ENCODE results near the gene ITGA4. TPM values are rescaled to one million over a fixed set of nuclear protein-coding genes. Genes with fewer than 3 reads are reported as not detected.

ITGA4 gene
- polyA plus RNA-seq, 1 donor: 14.9 TPM

GRCh38 chr2:181540421-181540820, 83.2 kb downstream of the ITGA4 start:
- H3K9me3 ChIP-seq (ENCODE audit: control insufficient read depth, low read depth, low read length): no peaks in the 10 kb centered on the region
- no peak for DNase-seq
- 93% methylated on average over 3 of the region's 4 CpGs for WGBS (ENCODE audit: insufficient coverage, low lambda C conversion rate)
- H3K4me3 ChIP-seq (ENCODE audit: low read length): no peak overlapping the region
- no peaks in the 10 kb centered on the region for H3K36me3 ChIP-seq (ENCODE audit: control insufficient read depth, insufficient read depth, low read length)
- H3K27me3 ChIP-seq (ENCODE audit: control insufficient read depth, insufficient read depth, low read length): no peaks in the 10 kb centered on the region
- no peak overlapping the region for H3K27ac ChIP-seq (ENCODE audit: low read length)
- no peaks in the 10 kb centered on the region for H3K4me1 ChIP-seq (ENCODE audit: control insufficient read depth, insufficient read depth, low read length)

DNA sequence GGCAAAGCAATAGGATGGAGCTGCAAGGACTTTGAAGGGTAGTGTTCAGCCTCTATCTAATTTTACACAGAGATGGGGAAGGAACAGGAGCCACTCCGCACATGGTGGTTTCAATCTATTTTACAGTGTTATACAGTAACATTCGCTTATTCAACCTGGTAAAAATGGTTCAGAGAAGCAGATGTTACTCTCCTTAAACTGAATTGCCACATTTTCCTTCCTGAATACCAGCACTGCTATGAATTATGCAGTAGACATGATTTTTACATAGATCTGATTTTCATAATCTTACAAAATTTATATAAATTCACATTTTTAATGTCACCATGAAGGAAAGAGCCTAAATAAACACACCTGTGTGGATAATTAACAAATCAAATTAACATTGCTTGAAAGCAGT, 85.0 kb downstream of the ITGA4 start:
- WGBS (ENCODE audit: insufficient coverage, low lambda C conversion rate): 80% methylated on average over 1 of the region's 2 CpGs
- Histone ChIP-seq H3K4me3 (ENCODE audit: low read length) (no peak overlapping the region), H3K9me3 (ENCODE audit: control insufficient read depth, low read depth, low read length) (no peaks in the 10 kb centered on the region), H3K27me3 (ENCODE audit: control insufficient read depth, insufficient read depth, low read length) (no peaks in the 10 kb centered on the region), H3K36me3 (ENCODE audit: control insufficient read depth, insufficient read depth, low read length) (no peaks in the 10 kb centered on the region), H3K27ac (ENCODE audit: low read length) (no peak overlapping the region), H3K4me1 (ENCODE audit: control insufficient read depth, insufficient read depth, low read length) (no peaks in the 10 kb centered on the region)
- DNase-seq: no peak

- WGBS (ENCODE audit: insufficient coverage, low lambda C conversion rate): 20% methylated on average over 1 of the region's 3 CpGs
- Histone ChIP-seq H3K27ac (ENCODE audit: low read length) (no peak overlapping the region), H3K27me3 (ENCODE audit: control insufficient read depth, insufficient read depth, low read length) (no peaks in the 10 kb centered on the region), H3K36me3 (ENCODE audit: control insufficient read depth, insufficient read depth, low read length) (no peaks in the 10 kb centered on the region), H3K4me3 (ENCODE audit: low read length) (no peak overlapping the region), H3K4me1 (ENCODE audit: control insufficient read depth, insufficient read depth, low read length) (no peaks in the 10 kb centered on the region), H3K9me3 (ENCODE audit: control insufficient read depth, low read depth, low read length) (no peaks in the 10 kb centered on the region)
- DNase-seq: no peak
Observed at GRCh38 chr2:181546086-181546485, 88.9 kb downstream of the ITGA4 start.

GRCh38 chr2:181552808-181553207, 95.6 kb downstream of the ITGA4 start:
- H3K36me3 ChIP-seq (ENCODE audit: control insufficient read depth, insufficient read depth, low read length): no peaks in the 10 kb centered on the region
- no CpG with 5 or more reads among the region's 1 CpG for WGBS (ENCODE audit: insufficient coverage, low lambda C conversion rate)
- DNase-seq: no peak

GRCh38 chr2:181553244-181553643, 96.1 kb downstream of the ITGA4 start:
- no peaks in the 10 kb centered on the region for H3K36me3 ChIP-seq (ENCODE audit: control insufficient read depth, insufficient read depth, low read length)
- no peak overlapping the region for H3K4me3 ChIP-seq (ENCODE audit: low read length)
- 100% methylated on average over 1 of the region's 2 CpGs for WGBS (ENCODE audit: insufficient coverage, low lambda C conversion rate)
- H3K27me3 ChIP-seq (ENCODE audit: control insufficient read depth, insufficient read depth, low read length): no peaks in the 10 kb centered on the region
- no peaks in the 10 kb centered on the region for H3K9me3 ChIP-seq (ENCODE audit: control insufficient read depth, low read depth, low read length)
- DNase-seq: no peak
- H3K4me1 ChIP-seq (ENCODE audit: control insufficient read depth, insufficient read depth, low read length): no peaks in the 10 kb centered on the region
- no peak overlapping the region for H3K27ac ChIP-seq (ENCODE audit: low read length)

More at GRCh38 chr2:181552808-181553207, 95.6 kb downstream of the ITGA4 start:
- Histone ChIP-seq H3K4me3 (ENCODE audit: low read length) (no peak overlapping the region), H3K27ac (ENCODE audit: low read length) (no peak overlapping the region), H3K27me3 (ENCODE audit: control insufficient read depth, insufficient read depth, low read length) (no peaks in the 10 kb centered on the region), H3K9me3 (ENCODE audit: control insufficient read depth, low read depth, low read length) (no peaks in the 10 kb centered on the region), H3K4me1 (ENCODE audit: control insufficient read depth, insufficient read depth, low read length) (no peaks in the 10 kb centered on the region)

GRCh38 chr2:181554061-181554830, 97.1 kb downstream of the ITGA4 start:
- H3K4me1 ChIP-seq (ENCODE audit: control insufficient read depth, insufficient read depth, low read length): no peaks in the 10 kb centered on the region
- WGBS (ENCODE audit: insufficient coverage, low lambda C conversion rate): 92% methylated on average over 2 of the region's 2 CpGs
- H3K4me3 ChIP-seq (ENCODE audit: low read length): no peak overlapping the region
- H3K36me3 ChIP-seq (ENCODE audit: control insufficient read depth, insufficient read depth, low read length): no peaks in the 10 kb centered on the region
- no peak overlapping the region for H3K27ac ChIP-seq (ENCODE audit: low read length)
- DNase-seq: no peak
- no peaks in the 10 kb centered on the region for H3K27me3 ChIP-seq (ENCODE audit: control insufficient read depth, insufficient read depth, low read length)
- H3K9me3 ChIP-seq (ENCODE audit: control insufficient read depth, low read depth, low read length): no peaks in the 10 kb centered on the region

GRCh38 chr2:181558371-181558770, 101.2 kb downstream of the ITGA4 start:
- no peak for DNase-seq
- H3K4me1 ChIP-seq (ENCODE audit: control insufficient read depth, insufficient read depth, low read length): no peaks in the 10 kb centered on the region
- 80% methylated on average over 1 of the region's 2 CpGs for WGBS (ENCODE audit: insufficient coverage, low lambda C conversion rate)
- no peaks in the 10 kb centered on the region for H3K36me3 ChIP-seq (ENCODE audit: control insufficient read depth, insufficient read depth, low read length)
- no peak overlapping the region for H3K27ac ChIP-seq (ENCODE audit: low read length)
- no peak overlapping the region for H3K4me3 ChIP-seq (ENCODE audit: low read length)
- no peaks in the 10 kb centered on the region for H3K27me3 ChIP-seq (ENCODE audit: control insufficient read depth, insufficient read depth, low read length)
- H3K9me3 ChIP-seq (ENCODE audit: control insufficient read depth, low read depth, low read length): no peaks in the 10 kb centered on the region

GRCh38 chr2:181563101-181563692, 106.0 kb downstream of the ITGA4 start:
- Histone ChIP-seq H3K36me3 (ENCODE audit: control insufficient read depth, insufficient read depth, low read length) (no peaks in the 10 kb centered on the region), H3K27me3 (ENCODE audit: control insufficient read depth, insufficient read depth, low read length) (no peaks in the 10 kb centered on the region), H3K9me3 (ENCODE audit: control insufficient read depth, low read depth, low read length) (no peaks in the 10 kb centered on the region), H3K27ac (ENCODE audit: low read length) (no peak overlapping the region), H3K4me1 (ENCODE audit: control insufficient read depth, insufficient read depth, low read length) (no peaks in the 10 kb centered on the region), H3K4me3 (ENCODE audit: low read length) (no peak overlapping the region)
- no CpG with 5 or more reads among the region's 1 CpG for WGBS (ENCODE audit: insufficient coverage, low lambda C conversion rate)
- DNase-seq: no peak

DNA sequence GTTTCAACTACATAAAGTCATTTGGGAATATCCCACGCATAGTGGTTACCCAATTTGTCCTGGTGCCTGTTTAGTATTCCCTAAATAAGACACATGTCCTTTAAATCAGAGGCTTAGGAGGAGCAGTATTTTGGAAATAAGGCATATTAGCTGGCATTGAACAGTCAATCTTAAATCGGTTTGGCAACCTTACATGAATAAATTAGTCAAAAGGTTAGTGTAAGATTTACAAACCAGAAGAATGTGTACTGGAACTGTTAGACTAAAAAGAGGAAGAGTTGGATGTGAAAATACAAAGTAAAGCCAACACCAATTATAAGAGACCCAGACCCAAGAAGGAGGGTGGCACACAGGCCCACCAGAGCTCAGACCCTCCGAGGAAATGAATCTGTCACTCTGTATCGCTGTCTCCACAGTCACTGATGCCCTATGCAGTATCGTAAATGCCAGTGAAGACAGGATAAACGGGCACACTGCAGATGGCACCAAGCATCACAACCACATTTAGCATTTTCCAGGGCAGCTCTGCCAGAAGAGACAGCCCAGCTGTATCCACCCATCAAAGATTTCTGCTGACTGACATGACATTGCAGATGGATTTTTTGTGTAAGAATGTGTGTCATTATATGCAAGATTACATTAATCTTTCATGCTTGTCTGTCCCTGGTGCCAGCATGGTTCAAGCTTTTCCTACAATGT, 109.3 kb downstream of the ITGA4 start:
- WGBS (ENCODE audit: insufficient coverage, low lambda C conversion rate): no CpG with 5 or more reads among the region's 6 CpGs

GRCh38 chr2:181570059-181570458, 112.9 kb downstream of the ITGA4 start:
- no peak for DNase-seq
- H3K27ac ChIP-seq (ENCODE audit: low read length): no peak overlapping the region
- no peaks in the 10 kb centered on the region for H3K27me3 ChIP-seq (ENCODE audit: control insufficient read depth, insufficient read depth, low read length)
- no peaks in the 10 kb centered on the region for H3K9me3 ChIP-seq (ENCODE audit: control insufficient read depth, low read depth, low read length)
- no peaks in the 10 kb centered on the region for H3K36me3 ChIP-seq (ENCODE audit: control insufficient read depth, insufficient read depth, low read length)
- 88% methylated on average over 1 of the region's 2 CpGs for WGBS (ENCODE audit: insufficient coverage, low lambda C conversion rate)
- H3K4me3 ChIP-seq (ENCODE audit: low read length): no peak overlapping the region
- H3K4me1 ChIP-seq (ENCODE audit: control insufficient read depth, insufficient read depth, low read length): peaks cover 3% of the 10 kb centered on the region

More for the DNA sequence above, 109.3 kb downstream of the ITGA4 start:
- H3K4me3 ChIP-seq (ENCODE audit: low read length): no peak overlapping the region
- no peaks in the 10 kb centered on the region for H3K4me1 ChIP-seq (ENCODE audit: control insufficient read depth, insufficient read depth, low read length)
- no peak for DNase-seq
- no peaks in the 10 kb centered on the region for H3K27me3 ChIP-seq (ENCODE audit: control insufficient read depth, insufficient read depth, low read length)
- no peak overlapping the region for H3K27ac ChIP-seq (ENCODE audit: low read length)
- no peaks in the 10 kb centered on the region for H3K36me3 ChIP-seq (ENCODE audit: control insufficient read depth, insufficient read depth, low read length)
- H3K9me3 ChIP-seq (ENCODE audit: control insufficient read depth, low read depth, low read length): no peaks in the 10 kb centered on the region

Data from large intestine (tissue), 3 donors.